GM18519 (cell line): ENCODE results near the gene MEG3.

ENCODE experiments used
- ATAC-seq: cut with Tn5 transposase; IDR thresholded peaks from one replicate; pipeline ENCODE4 v1.9.1; 2021; ENCODE audit warnings: mild to moderate bottlenecking, moderate library complexity; ENCODE audit not compliant: unreplicated experiment, low FRiP score

Gene MEG3

DNA sequence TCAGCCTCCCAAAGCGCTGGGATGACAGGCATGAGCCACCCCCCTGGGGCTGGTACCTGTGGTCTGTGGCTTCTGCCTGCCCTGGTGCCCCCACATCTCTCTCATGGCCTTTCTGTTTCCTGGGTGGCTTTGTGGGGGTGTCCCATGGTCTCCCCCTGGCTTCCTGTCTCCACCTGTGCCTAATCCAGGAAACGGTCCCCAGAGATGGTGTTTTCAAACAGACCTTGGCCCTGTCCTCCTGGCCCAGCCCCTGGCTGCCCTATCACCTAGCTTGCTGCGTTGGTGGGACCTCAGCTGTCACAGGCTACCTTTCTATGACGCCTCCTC, 18.1 kb downstream of the MEG3 start:
- ATAC-seq: no peak

DNA sequence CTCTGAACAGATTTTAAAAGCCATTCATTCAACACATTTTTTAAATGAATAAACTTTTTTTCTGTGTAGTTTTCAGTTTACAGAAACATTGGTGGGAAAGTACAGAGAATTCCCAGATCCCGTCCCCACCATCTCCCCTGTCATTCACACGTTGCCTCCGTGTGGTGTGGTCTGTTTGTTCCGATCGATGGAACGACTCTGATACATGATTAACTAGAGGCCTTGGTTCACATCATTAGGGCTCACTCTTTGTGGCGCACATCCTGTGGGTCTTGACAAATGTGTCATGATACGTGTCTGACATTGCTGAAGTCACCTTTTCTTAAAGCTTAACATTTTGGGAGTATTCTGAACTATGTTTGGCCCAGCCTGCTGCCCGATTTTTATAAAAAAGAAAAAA, 18.5 kb downstream of the MEG3 start:
- no peak for ATAC-seq

DNA sequence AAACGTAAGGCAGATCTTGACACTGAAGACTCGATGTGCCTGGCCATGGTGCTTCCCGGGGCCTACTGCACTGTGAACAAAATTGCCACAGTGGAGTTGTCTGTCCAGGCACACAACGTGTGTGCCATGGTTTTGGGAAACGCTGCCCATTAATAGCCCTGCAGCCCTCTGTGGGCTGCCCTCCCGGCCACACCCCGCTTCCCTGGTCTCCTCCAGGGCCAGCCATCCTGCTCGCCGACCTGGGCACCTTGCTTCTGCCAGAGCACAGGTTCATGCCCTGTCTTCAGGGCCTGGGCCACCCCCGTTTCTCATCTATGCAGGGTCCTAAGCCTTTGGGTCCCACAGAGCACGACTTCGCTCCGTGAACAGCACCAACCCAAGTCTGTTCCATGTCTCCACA, 18.9 kb downstream of the MEG3 start:
- ATAC-seq: no peak

DNA sequence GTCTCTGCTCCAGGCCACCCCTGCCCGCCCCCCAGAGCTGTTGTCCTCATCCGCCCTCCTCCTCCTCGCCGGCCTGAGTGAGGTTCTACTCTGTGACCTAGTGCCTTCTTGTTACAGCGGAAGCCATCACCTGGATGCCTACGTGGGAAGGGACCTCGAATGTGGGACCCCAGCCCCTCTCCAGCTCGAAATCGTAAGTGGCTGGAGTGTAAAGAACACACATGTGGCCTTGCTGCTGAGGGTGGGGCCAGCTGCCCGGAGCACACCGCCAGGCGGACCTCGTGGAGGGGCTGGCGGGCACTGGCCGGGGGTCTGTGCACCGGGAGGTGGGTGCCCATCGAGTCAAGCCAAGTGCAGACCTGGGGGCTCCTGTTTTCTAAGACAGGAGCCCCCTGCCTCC, 19.4 kb downstream of the MEG3 start:
- no peak for ATAC-seq

DNA sequence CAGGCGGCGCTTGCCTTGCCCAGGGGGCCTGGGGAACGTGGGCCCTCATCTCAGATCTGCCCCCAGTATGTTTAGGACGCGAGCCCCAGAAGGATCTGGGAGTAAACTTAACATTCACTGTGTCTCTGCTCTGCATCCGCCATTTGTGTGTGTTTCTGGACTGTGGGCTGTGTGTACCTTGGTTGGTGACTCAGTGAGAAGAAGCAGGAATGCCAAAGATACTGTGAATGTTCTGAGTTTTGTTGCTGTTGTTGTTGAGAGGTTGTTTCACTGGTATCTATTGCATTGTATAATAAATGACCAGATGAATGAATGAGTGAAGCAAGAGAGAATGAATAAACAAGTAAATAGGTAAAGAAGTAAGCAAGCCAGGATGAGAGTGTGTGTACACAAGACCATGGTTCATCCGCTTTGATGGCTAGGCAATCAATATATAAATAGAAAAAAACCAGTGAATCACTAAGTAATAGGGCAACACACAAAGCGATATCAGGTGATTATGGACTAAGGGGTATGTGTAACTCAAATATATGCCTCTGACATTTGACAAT, 20.5 kb downstream of the MEG3 start:
- ATAC-seq: no peak

DNA sequence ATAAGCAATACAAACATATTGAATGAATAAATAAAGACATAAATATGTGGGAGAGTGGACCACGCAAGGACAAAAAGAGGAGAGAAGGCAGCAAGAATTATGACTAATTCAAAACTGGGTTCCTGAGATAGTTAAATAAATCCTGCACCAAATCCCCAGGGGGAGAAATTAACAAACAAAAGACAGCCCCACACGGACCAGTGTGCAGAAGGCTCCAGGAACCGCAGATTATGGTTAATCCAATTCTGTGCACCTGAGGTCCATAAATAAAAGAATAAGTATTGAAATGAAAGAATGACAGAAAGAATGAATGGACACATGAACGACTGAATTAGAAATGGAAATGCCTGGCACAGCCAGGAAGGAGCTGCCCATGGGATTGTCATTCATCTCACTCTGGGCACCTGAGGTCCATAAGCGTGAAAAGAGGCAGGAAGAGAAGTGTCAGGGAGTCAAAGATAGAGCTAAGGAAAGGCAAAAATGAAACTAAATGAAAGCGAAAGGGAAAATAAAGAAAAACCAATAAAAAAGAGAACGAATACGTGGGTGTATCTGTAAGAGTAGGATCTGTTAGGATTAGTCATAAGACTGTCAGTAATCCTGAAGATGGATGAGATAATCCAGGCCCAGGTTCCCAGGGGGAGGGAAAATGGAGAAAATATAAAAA, 23.3 kb downstream of the MEG3 start:
- no peak for ATAC-seq

DNA sequence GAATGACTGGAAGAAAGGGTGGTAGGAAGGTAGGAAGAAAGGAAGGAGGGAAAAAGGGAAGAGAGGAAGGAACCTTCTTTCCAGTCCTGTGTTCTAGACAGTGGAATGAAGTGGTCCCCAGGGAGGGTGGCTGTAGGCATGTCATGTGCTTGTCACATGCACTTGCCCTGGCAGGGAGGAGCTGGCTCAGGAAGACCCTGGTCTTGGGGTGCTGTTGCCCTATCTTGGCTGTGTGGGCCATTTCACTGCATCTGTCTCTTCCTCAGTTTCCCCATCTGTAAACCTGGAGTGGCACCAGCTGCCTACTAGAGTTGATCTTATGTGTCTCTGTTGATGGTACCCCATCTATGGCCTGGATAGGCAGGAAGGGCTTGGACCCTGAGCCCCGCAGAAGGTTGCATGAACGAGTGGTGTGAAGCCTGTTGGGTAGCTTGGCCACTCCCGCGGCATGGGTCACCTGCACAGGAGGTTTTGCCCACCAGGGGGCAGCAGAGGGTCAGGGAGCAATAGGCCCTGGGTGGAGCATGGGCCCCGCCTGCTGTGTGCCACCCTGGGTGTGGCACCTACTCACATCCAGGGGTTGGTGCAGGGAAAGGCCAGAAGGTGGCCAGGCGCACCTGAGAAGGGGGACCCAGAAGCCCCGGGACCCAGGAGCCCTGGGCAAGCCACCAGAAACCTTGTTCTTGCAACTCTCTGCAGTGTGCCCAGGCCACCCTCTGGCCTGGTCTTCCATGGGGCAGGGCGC, 25.1 kb downstream of the MEG3 start:
- peak; percentile 68 for ATAC-seq

DNA sequence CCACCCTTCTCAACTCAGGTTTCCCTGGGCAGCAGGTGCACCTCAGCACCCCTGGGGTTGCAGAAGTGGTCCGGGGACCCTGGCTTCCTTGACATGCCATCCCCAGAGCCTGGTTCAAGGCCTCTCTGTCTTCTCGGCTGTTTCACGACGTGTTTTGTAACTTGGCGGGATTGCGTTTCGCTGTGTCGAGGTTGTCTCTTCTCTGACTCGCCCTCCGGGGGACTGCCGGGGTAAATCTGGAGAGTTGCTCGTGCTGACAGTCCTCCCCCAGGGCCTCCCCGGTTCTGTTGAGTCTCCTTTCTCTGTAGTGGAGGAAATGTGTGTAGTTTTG, 25.6 kb downstream of the MEG3 start:
- no peak for ATAC-seq

DNA sequence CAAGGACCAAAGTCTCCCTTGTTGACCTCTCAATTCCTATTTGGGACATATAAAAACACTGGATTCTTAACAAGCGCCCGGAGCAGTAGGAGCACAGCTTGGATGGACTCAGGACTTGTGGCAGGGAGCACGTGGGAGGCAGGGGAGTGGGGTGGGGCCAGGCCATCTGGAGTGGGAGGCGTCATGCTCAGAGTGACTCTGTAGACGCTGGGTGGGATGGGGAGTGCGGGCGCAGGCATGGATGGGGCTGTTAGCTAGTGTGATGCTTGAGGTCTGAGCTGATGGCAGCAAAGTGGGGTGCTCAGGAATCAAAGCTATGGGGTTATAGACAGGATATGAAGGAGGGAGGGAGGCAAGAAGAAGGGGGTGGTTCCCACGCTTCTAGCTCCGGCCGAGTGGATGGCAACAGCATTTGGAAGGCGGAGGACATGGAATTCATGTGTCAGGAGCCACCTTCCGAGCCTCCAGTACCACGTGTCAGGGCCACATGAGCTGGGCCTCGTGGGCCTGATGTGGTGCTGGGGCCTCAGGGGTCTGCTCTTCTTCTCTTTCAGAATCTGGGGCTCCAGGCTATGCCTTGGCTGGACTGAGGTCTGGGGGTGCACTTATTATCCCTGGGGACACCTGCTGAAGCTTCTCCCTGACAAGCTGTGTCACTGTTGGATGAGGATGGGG, 26.2 kb downstream of the MEG3 start:
- ATAC-seq: no peak

DNA sequence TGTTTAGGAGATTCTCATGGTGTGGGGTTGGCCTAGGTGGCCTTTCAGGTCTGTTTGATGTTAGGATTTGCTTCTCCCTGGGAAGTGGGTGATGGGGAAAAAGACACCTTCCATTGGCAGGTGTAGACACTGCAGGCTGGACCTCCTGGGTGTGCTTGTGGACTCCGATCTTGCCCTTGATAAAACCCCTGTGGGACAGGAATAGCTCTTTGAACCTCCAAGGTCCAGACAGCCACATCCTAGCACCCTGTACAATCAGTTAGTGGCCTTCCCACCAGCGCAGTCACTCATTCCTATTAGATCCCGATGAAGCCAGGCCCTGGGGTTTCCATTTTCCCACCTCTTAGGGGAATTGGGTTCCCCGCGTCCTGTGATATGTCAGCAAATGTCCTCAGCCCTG, 28.5 kb downstream of the MEG3 start:
- ATAC-seq: no peak

DNA sequence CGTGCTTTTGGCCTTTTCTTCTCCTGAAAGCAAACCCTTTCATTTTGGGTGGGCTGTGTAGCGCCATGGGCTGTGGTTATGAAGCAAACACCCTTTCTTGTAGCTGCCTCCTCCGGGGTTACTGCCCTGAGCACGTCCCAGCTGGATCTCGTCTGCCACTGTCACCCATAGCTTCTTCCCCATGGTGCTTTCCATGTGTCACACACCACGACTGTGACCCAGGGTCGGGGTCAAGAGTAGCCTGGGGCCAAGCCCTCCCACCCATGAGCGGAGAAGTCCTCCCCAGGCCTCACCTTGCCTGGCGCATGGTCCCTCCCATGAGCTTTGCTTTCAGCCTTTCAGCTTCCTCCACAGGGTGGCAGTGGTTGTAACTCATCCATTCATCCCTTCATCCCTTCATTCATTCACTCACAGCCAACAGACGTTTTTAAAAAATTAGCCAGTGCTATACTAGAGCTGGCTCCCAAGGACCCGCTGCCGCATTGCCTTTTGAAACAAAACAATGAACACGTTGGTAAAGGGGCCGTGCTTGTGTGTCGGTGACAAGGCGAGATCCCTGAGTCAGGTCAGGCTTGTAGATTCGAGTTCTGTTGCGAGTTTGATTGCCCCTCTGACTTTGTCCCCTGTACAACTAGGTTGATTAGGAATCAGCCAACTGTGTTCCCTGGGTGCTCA, 29.5 kb downstream of the MEG3 start:
- no peak for ATAC-seq

DNA sequence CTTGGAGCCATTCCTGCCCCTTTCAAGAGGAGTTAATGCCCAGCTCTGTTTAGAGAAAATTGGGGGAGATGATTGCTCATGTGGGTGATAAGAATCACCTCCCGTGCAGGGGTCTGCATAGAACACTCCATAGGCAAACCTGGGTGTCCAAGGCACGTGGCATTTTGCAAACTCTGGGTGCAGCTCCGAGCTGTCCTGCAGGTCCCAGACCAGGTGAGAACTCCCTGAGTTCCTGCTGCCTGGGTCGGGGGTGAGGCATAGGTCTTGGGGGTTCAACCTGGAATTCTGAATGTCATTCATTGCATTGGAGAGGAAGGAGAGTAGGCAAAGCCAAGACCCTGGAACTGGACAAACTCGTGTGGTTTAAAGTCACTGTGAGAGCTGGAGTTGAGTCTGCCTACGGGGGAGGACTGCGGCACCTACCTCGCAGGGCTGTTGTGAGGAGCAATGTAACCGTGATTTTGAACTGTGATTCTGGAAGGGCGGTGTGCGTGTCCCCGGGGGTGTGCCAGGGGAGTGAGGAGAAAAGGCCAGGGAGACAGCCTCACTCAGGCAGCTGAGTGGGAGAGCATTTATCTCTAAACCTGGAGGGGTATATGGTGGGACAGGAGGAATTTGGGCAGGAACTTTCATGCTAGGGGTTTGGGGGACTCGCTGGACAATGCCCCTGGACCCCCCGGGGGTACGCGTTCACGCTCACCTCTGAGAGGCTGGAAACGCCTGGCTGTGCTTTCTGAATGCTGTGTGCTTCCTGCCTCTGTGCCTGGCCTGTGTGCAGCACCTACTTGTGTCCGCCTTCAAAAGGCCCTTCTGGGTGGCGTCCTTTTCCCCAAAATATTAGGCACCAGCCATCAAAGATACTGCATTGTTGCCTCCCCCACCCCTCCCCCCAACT, 30.4 kb downstream of the MEG3 start:
- no peak for ATAC-seq

DNA sequence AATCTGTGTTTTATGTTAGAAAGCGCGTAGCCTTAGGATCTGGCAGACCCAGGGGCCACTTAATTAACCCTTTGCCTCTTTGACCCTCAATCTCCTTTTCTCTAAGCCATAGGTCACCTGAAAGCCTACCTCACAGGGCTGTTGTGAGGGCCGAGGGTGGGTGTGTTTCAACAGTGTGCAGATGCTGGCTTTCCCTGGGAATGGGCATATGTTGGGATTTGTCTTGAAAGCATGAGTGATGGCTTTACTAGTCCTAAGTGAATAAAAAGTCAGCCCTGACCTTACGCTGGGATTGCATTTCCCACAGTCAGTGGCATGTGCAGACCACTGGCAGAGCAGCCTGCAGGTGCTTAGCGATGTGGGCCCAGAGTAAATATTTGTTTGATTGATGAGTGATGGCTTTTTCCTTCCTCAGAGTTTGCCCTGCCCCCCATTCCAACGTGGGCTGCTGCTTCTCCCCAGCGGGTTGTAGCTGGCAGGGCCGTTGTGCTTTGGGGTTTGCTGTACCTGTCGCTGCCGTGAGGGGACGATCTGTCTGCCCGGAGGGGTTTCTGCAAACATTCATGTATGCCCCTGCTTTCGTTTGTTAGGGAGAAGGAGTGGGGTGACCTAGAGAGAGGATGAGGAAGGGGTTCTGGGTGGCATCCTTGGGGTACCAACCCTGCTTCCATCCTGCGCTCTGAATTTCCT, 31.5 kb downstream of the MEG3 start:
- ATAC-seq: no peak

DNA sequence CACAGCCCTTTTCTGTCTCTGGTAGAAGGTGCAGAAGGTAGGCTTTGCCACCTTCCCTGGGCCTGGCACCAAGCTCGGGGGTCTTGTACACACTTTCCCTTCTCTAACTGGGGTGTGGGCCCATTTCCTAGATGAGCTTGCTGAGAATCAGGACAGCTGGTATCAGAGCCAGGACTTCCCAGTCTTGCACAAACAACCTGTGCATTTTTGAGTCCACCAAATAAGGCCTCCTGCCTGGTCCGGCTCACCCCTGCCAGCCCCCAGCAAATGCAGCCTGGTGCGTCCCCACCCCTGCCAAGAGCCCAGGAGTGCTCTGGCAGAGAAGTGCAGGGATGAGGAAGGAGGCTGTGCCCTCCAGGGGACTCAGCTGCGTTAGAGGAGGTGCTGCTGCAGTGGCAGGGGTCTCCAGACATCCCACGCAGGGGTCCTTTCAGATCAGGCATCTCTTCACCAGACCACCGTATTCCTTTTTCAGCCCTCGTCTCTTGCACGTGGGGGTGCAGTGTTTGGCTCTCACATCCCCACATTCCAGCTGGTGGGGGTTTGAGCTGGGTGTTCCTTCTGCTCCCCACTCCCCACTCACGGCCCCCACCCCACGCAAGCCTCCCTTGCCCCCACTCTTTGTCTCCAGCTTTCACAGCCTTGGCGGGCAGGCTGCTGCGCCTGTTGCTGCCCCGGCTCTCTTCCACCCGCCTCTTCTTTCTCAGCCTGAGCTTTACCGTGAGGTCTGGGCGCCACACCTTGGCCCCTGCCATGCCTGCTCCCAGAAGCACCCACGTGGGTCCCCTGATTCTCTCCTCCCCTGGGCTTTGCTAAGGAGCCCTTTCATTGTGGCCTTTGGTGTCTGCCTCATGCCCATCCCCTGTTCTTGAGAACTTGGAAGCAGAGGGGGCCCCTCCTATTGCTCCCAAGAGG, 32.3 kb downstream of the MEG3 start:
- no peak for ATAC-seq

DNA sequence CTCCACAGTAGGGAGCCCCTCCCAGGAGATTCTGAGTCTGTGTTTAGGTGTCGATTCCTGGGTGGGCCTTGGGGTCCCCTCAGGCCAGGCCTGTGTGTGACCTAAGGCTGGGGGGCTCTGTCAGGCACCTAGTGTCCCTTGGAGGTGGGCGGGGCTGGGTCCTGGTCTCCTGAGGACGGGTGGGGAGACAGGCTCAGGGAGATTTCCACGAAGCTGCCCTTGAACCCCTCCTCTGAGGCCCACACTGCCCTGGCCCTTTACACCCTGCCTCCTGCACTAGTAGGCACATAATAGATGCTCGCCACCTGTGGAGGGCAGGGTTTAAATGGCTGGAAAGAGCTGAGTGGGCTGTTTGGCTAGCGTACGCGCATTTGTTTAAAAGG, 32.9 kb downstream of the MEG3 start:
- ATAC-seq: no peak

DNA sequence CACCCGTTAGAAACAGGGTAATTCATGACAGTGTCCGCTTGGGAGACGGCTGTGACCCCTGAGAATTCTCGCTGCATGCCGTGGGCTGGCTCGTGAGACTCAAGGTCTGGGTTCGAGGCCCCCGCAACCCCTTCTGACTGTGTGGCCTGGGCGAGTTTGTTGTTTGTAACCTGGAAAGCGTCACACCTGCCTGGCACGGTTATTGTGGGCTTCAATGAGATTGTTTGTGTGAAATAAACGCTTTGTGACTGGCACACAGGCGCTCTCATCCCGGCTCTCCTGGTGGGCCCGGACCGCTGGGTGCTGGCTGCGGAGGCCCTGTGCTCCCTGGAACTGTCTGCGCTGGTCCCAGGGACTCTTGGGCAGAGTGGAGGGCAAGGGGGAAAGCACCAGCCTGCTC, 33.9 kb downstream of the MEG3 start:
- no peak for ATAC-seq

DNA sequence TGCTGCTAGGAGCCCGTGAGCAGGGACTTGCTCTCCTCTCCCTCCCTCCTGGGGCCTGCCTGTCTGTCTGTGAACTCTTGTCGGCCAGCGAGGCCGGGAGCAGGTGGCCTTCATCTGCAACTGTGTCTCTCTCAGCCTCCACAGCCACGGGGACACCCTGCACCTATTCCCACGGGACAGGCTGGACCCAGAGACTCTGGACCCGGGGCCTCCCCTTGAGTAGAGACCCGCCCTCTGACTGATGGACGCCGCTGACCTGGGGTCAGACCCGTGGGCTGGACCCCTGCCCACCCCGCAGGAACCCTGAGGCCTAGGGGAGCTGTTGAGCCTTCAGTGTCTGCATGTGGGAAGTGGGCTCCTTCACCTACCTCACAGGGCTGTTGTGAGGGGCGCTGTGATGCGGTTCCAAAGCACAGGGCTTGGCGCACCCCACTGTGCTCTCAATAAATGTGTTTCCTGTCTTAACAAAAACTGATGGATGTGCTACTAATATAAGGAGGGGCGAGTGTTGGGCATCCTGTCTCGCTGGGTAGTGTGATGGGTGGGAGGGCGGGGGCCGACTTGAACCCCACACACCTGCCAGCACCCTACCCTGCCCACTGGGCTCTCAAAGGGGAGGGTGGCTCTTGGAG, 34.8 kb downstream of the MEG3 start:
- no peak for ATAC-seq

DNA sequence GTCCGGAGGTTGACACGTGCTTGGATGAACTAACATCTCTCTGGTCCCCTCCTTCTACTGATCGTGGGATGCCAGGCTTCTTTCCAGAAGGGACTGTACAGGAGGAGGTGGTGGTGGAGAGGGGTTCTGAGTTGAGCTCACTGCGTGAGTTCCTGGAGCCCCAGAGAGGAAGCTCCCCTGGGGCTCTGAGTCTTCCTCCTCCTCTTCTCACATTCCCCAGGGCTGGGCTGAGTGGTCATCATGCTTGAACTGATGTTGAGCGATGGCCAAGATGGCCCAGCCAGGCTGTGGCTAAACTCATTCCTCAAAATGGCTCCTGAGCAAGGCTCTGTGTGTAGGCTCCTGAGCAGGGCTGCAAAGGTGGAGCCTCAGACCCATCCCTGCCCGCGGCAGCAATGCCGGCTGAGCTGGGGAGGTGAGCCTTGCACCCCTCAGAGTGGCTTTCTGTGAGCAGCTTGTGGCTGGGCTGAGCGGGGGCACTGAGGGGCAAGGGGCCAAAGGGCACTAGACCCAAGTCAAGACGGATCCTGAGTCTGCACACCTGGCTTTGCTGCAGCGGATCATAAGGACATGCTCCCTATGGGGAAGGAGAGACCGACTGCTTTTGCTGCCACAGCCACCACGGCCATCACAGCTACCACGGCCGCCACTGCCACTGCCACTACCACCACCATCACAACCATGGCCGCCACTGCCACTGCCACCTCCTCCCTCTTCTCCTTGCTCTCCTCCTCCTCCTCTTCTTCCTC, 35.4 kb downstream of the MEG3 start:
- no peak for ATAC-seq
